Adrenal gland (tissue), 12 donors: ENCODE results near the gene CTAGE8. TPM values are rescaled to one million over a fixed set of nuclear protein-coding genes. Genes with fewer than 3 reads are reported as not detected.
"Not testable (repeated sequence)": the region's sequence is repeated elsewhere in the genome, so short reads cannot be mapped to it uniquely, and the experiment has no call there.

Experiments
- DNase-seq, 7 donors: peaks; one replicate each; pipeline ENCODE4 v3.0.0-alpha.2; 2019 to 2020
- H3K27ac ChIP-seq, 5 donors: fragments of 200-600 bp; sonication (generic) in 4 of 5; 1 replicate in 3 of 5; 2 replicates in 2 of 5; pipeline versions ENCODE4 v1.5.1 to v1.8.0; 2016 to 2020; ENCODE audit warnings: mild to moderate bottlenecking in 1 of 5
- H3K27me3 ChIP-seq: fragments of 200-600 bp; 2 replicates; pipeline ENCODE4 v1.8.0; 2021
- H3K36me3 ChIP-seq, 2 donors: fragments of 200-600 bp; replicated peaks in 1 of 2; 1 replicate in 1 of 2; 2 replicates in 1 of 2; pipeline versions ENCODE4 v1.5.1 to v1.8.0; 2018 to 2022
- H3K4me1 ChIP-seq, 2 donors: fragments of 200-600 bp; replicated peaks in 1 of 2; 1 replicate in 1 of 2; 2 replicates in 1 of 2; pipeline versions ENCODE4 v1.5.1 to v1.8.0; 2018 to 2021
- H3K4me3 ChIP-seq, 4 donors: fragments of 200-600 bp; sonication (generic) in 3 of 4; one replicate each; pipeline ENCODE4 v1.5.1; 2016 to 2018
- H3K9me3 ChIP-seq, 3 donors: fragments of 200-600 bp; sonication (generic) in 1 of 3; replicated peaks in 1 of 3; 1 replicate in 2 of 3; 2 replicates in 1 of 3; pipeline versions ENCODE4 v1.5.1 to v1.8.0; 2016 to 2021
- WGBS, 4 donors: extraction: QIAGEN DNeasy Blood & Tissue Kit in 2 of 4; methylation state at CpG; one replicate each; pipeline versions ENCODE4 v1.1.5 to v1.1.7; 2013 to 2017; 5-methylcytosine and 5-hydroxymethylcytosine counted together
- intact Hi-C, 2 donors: fragments of 100-400 bp; cut with DNase I; formaldehyde crosslinking; loops; one replicate each; pipeline versions ENCODE4 v1.14.1 to v1.15.0; 2022 to 2023
- polyA plus RNA-seq, 3 donors: library from polyadenylated mRNA; stranded (reverse); fragments of 200-250 nt in 2 of 3; fragments of 350-450 nt in 1 of 3; fragmentation: Illumina TruSeq in 1 of 3; extraction: RNeasy Lipid Tissue Mini Kit (QIAGEN cat#74804) in 1 of 3; gene quantifications; one replicate each; pipeline ENCODE4 v1.2.3, GENCODE V29; 2013 to 2014
- total RNA-seq, 9 donors: library from RNA; depleted of rRNA in 4 of 9; stranded (reverse); fragments of >200 nt in 4 of 9; fragments of 120-200 nt in 1 of 9; fragmentation: NEBNext Ultra II Directional in 1 of 9; extraction: Animal tissue kit (Norgen Biotek cat#: 25700) in 1 of 9; gene quantifications; one replicate each; pipeline versions ENCODE4 v1.1.0 to v1.2.4, GENCODE V29; 2013 to 2023
- donor health status: healthy with polysubstance abuse.
- donor health status: Bipolar disorder and iron deficiency.
- donor health status: DM: yes; HTN: yes; CAD: no.
- donor health status: DM: no; HTN: no; CAD: no.
- donor health status: DM: no; HTN: no; CAD: no.
- donor health status: DM: yes; HTN: yes; CAD: no.

CTAGE8 gene
- total and polyA plus RNA-seq, 12 donors: 0.22 to 1.9 (median 0.40) TPM; not detected in 7

GRCh38 chr7:144231027-144231426, 38.1 kb downstream of the CTAGE8 start:
- WGBS, 4 donors: no CpG with 5 or more reads among the region's 2 CpGs
- H3K4me3 ChIP-seq, H3K27me3 ChIP-seq, DNase-seq, intact Hi-C loops, H3K4me1 ChIP-seq, H3K27ac ChIP-seq, H3K9me3 ChIP-seq, H3K36me3 ChIP-seq: not testable (repeated sequence)

GRCh38 chr7:144228810-144229209, 40.3 kb downstream of the CTAGE8 start:
- H3K36me3 ChIP-seq, H3K27ac ChIP-seq, H3K4me3 ChIP-seq, DNase-seq, H3K4me1 ChIP-seq, H3K27me3 ChIP-seq, H3K9me3 ChIP-seq, intact Hi-C loops: not testable (repeated sequence)
- WGBS, 4 donors: 63 to 96% (median 85%) methylated on average over 1 of the region's 3 CpGs

GRCh38 chr7:144226866-144227265, 42.2 kb downstream of the CTAGE8 start:
- DNase-seq, intact Hi-C loops: not testable (repeated sequence)
- WGBS, 4 donors: 52 to 73% (median 67%) methylated on average over 3 of the region's 4 CpGs

GRCh38 chr7:144223675-144224074, 45.4 kb downstream of the CTAGE8 start:
- H3K27ac ChIP-seq, intact Hi-C loops, H3K4me1 ChIP-seq, H3K4me3 ChIP-seq, H3K36me3 ChIP-seq, H3K9me3 ChIP-seq, DNase-seq, H3K27me3 ChIP-seq: not testable (repeated sequence)

More at GRCh38 chr7:144226866-144227265, 42.2 kb downstream of the CTAGE8 start:
- not testable (repeated sequence) for H3K36me3 ChIP-seq, H3K9me3 ChIP-seq, H3K4me3 ChIP-seq, H3K4me1 ChIP-seq, H3K27ac ChIP-seq, H3K27me3 ChIP-seq

GRCh38 chr7:144220531-144220930, 48.6 kb downstream of the CTAGE8 start:
- H3K4me3 ChIP-seq, H3K27me3 ChIP-seq, H3K36me3 ChIP-seq, H3K27ac ChIP-seq, H3K9me3 ChIP-seq, intact Hi-C loops, DNase-seq, H3K4me1 ChIP-seq: not testable (repeated sequence)

- WGBS, 4 donors: 100% methylated on average over 1 of the region's 4 CpGs; no CpG with 5 or more reads in 3 of the 4 donors
- H3K4me1 ChIP-seq, H3K4me3 ChIP-seq, H3K27ac ChIP-seq, H3K36me3 ChIP-seq, intact Hi-C loops, DNase-seq, H3K27me3 ChIP-seq, H3K9me3 ChIP-seq: not testable (repeated sequence)
Measured at GRCh38 chr7:144219149-144219548, 49.9 kb downstream of the CTAGE8 start.

- H3K27me3 ChIP-seq, intact Hi-C loops, H3K4me3 ChIP-seq, H3K9me3 ChIP-seq, H3K27ac ChIP-seq, H3K36me3 ChIP-seq, H3K4me1 ChIP-seq, DNase-seq: not testable (repeated sequence)
- 94 to 100% (median 97%) methylated on average over 1 of the region's 1 CpG; no CpG with 5 or more reads in 1 of the 4 donors for WGBS, 4 donors
Measured at GRCh38 chr7:144218581-144218980, 50.5 kb downstream of the CTAGE8 start.

- H3K4me3 ChIP-seq, H3K36me3 ChIP-seq, H3K27ac ChIP-seq, DNase-seq, H3K27me3 ChIP-seq, H3K9me3 ChIP-seq, intact Hi-C loops, H3K4me1 ChIP-seq: not testable (repeated sequence)
Measured at GRCh38 chr7:144217200-144217599, 51.9 kb downstream of the CTAGE8 start.

Other genes starting within 250 kb of the CTAGE8 start
- under 1 TPM in 1 of 9 donors, not detected in 8; under 0.01 TPM for gene OR2A5, start 220.3 kb downstream of the CTAGE8 start, total RNA-seq
- not detected for gene OR2A5, start 220.3 kb downstream of the CTAGE8 start, polyA plus RNA-seq
- gene OR2A25, start 199.5 kb downstream of the CTAGE8 start, total RNA-seq: not detected
- not detected for gene OR2A25, start 199.5 kb downstream of the CTAGE8 start, polyA plus RNA-seq
- gene OR2A12, start 183.0 kb downstream of the CTAGE8 start, total RNA-seq: not detected
- gene OR2A12, start 183.0 kb downstream of the CTAGE8 start, polyA plus RNA-seq: not detected
- gene OR2A2, start 159.7 kb downstream of the CTAGE8 start, total RNA-seq: not detected
- gene OR2A2, start 159.7 kb downstream of the CTAGE8 start, polyA plus RNA-seq: not detected
- not detected for gene OR2A14, start 146.1 kb downstream of the CTAGE8 start, total RNA-seq
- gene OR2A14, start 146.1 kb downstream of the CTAGE8 start, polyA plus RNA-seq: not detected
- gene CTAGE4, start 85.8 kb downstream of the CTAGE8 start, total RNA-seq: 1 to 10 TPM in 1 of 9 donors, under 1 TPM in 5, not detected in 3; 0.23 to 2.3 (median 0.35) TPM
- 1 to 10 TPM in 1 of 3 donors, under 1 TPM in 1, not detected in 1; 0.88 to 1.1 TPM for gene CTAGE4, start 85.8 kb downstream of the CTAGE8 start, polyA plus RNA-seq
- gene ARHGEF35, start 73.5 kb downstream of the CTAGE8 start, total RNA-seq: 1 to 10 TPM in 7 of 9 donors, under 1 TPM in 2; 0.44 to 2.9 (median 1.1) TPM
- 1 to 10 TPM; 1.5 to 2.8 (median 1.8) TPM for gene ARHGEF35, start 73.5 kb downstream of the CTAGE8 start, polyA plus RNA-seq
- under 1 TPM in 3 of 9 donors, not detected in 6; 0.11 to 0.18 (median 0.14) TPM for gene OR2A42, start 29.7 kb downstream of the CTAGE8 start, total RNA-seq
- under 1 TPM; 0.07 to 0.16 (median 0.11) TPM for gene OR2A42, start 29.7 kb downstream of the CTAGE8 start, polyA plus RNA-seq
- gene OR2A7, start 4.5 kb downstream of the CTAGE8 start, total RNA-seq: 1 to 10 TPM in 2 of 9 donors, under 1 TPM in 6, not detected in 1; 0.36 to 3.2 (median 0.88) TPM
- gene OR2A7, start 4.5 kb downstream of the CTAGE8 start, polyA plus RNA-seq: under 1 TPM in 2 of 3 donors, not detected in 1; 0.37 to 0.40 TPM
- gene OR2A1, start 43.1 kb upstream of the CTAGE8 start, total RNA-seq: under 1 TPM in 3 of 9 donors, not detected in 6; 0.11 to 0.20 (median 0.14) TPM
- gene OR2A1, start 43.1 kb upstream of the CTAGE8 start, polyA plus RNA-seq: under 1 TPM in 2 of 3 donors, not detected in 1; 0.13 to 0.16 TPM
- gene ARHGEF5, start 86.1 kb upstream of the CTAGE8 start, total RNA-seq: 10 to 100 TPM in 1 of 9 donors, 1 to 10 TPM in 7, under 1 TPM in 1; 0.50 to 10.1 (median 5.0) TPM
- gene ARHGEF5, start 86.1 kb upstream of the CTAGE8 start, polyA plus RNA-seq: 1 to 10 TPM; 1.0 to 3.5 (median 1.7) TPM
- not detected for gene NOBOX, start 134.4 kb upstream of the CTAGE8 start, total RNA-seq
- gene NOBOX, start 134.4 kb upstream of the CTAGE8 start, polyA plus RNA-seq: not detected